Measurements from ENCODE around the gene FAM76A.
"Not testable (repeated sequence)": the region's sequence is repeated elsewhere in the genome, so short reads cannot be mapped to it uniquely, and the experiment has no call there.

Gene FAM76A

DNA sequence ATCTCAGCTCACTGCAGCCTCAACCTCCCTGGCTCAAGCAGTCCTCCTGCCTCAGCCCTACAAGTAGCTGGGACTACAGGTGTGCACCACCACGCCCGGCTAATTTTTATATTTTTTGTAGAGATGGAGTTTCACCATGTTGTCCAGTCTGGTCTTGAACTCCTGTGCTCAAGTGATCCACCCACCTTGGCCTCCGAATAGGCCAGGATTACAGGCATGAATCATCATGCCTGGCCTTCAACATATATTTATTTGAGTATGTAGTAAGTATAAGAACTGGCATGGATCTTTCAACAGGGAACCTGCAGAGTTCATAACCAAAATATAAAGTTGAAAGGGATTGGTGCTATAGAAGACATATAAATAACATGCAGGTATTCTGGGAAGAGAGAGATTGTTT is 49.6 kb downstream of the FAM76A start:
- not testable (repeated sequence) for H3K79me2 ChIP-seq (ENCODE audit: control insufficient read depth, insufficient read depth, low read length); H4K8ac ChIP-seq (ENCODE audit: low read depth, low read length); H3K4me1 ChIP-seq (ENCODE audit: control insufficient read depth, low read depth, low read length); H2BK15ac ChIP-seq (replicated peaks; ENCODE audit: low read depth); H3K4ac ChIP-seq (ENCODE audit: low read depth, low read length); H2AK5ac ChIP-seq (ENCODE audit: low read length); DNase-seq; H3K56ac ChIP-seq (ENCODE audit: low read length); H3K27me3 ChIP-seq (ENCODE audit: insufficient read depth, low read length, poor library complexity); H2BK5ac ChIP-seq (ENCODE audit: low read length); H4K5ac ChIP-seq (ENCODE audit: low read length); H3K4me2 ChIP-seq (ENCODE audit: low read length); H3K23ac ChIP-seq (ENCODE audit: low read length); H3K9ac ChIP-seq (ENCODE audit: low read length); H3K27ac ChIP-seq (ENCODE audit: low read depth, low read length); H2BK120ac ChIP-seq (ENCODE audit: low read depth, low read length); H3K79me1 ChIP-seq (ENCODE audit: low read length); H3K18ac ChIP-seq (ENCODE audit: low read length); H3K36me3 ChIP-seq (ENCODE audit: control insufficient read depth, insufficient read depth, low read length); H3K4me3 ChIP-seq (ENCODE audit: low read length)
- no CpG with 5 or more reads among the region's 3 CpGs for WGBS (ENCODE audit: extremely low coverage, insufficient coverage, low lambda C conversion rate)

DNA sequence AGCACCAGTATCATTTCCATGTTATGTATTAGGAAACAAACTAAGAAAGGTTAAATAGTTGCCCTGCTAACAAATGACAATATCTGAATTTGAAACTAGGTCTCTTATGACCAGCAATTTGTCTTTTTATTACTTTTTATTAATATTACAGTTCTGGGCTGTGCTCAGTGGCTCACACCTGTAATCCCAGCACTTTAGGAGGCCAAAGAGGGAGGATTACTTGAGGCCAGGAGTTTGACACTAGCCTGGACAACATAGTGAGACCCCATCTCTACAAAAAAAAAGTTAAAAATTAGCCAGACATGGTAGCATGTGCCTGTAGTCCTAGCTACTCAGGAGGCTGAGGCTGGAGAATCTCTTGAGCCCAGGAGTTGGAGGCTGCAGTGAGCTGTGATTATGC is 50.5 kb downstream of the FAM76A start:
- not testable (repeated sequence) for H3K27ac ChIP-seq (ENCODE audit: low read depth, low read length); H4K8ac ChIP-seq (ENCODE audit: low read depth, low read length); H2BK120ac ChIP-seq (ENCODE audit: low read depth, low read length); H3K36me3 ChIP-seq (ENCODE audit: control insufficient read depth, insufficient read depth, low read length); H3K79me2 ChIP-seq (ENCODE audit: control insufficient read depth, insufficient read depth, low read length); H3K56ac ChIP-seq (ENCODE audit: low read length); H2AK5ac ChIP-seq (ENCODE audit: low read length); H3K4me3 ChIP-seq (ENCODE audit: low read length); H3K9ac ChIP-seq (ENCODE audit: low read length); H2BK15ac ChIP-seq (replicated peaks; ENCODE audit: low read depth); H3K4me1 ChIP-seq (ENCODE audit: control insufficient read depth, low read depth, low read length); H4K5ac ChIP-seq (ENCODE audit: low read length); H3K79me1 ChIP-seq (ENCODE audit: low read length); DNase-seq; H3K23ac ChIP-seq (ENCODE audit: low read length); H2BK5ac ChIP-seq (ENCODE audit: low read length); H3K4ac ChIP-seq (ENCODE audit: low read depth, low read length); H3K4me2 ChIP-seq (ENCODE audit: low read length); H3K27me3 ChIP-seq (ENCODE audit: insufficient read depth, low read length, poor library complexity); H3K18ac ChIP-seq (ENCODE audit: low read length)

DNA sequence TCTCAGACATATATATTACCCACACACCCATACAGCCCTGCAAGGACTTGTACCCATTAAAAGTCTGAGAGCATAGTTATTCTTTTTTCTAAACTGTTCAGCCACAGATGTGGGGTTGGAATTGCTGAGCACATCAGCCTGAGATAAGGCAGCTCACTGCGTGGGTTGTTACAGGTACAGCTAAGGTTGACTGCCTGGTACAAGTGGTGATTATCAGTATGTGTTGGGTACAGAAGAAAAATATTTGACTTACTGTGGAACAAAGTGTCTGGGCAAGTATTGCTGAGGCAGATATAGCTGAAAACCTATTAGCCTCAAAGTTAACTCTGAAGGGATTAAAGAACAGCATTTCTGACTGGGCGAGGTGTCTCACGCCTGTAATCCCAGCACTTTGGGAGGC is 52.3 kb downstream of the FAM76A start:
- H3K56ac ChIP-seq (ENCODE audit: low read length), result no peak overlapping the region
- H3K36me3 ChIP-seq (ENCODE audit: control insufficient read depth, insufficient read depth, low read length), result no peaks in the 10 kb centered on the region
- H2BK15ac ChIP-seq (replicated peaks; ENCODE audit: low read depth), result no peak overlapping the region
- H4K5ac ChIP-seq (ENCODE audit: low read length), result no peak overlapping the region
- no peak overlapping the region for H2BK120ac ChIP-seq (ENCODE audit: low read depth, low read length)
- no peak overlapping the region for H3K27ac ChIP-seq (ENCODE audit: low read depth, low read length)
- WGBS (ENCODE audit: extremely low coverage, insufficient coverage, low lambda C conversion rate), result no CpG with 5 or more reads among the region's 3 CpGs
- H2AK5ac ChIP-seq (ENCODE audit: low read length), result no peak overlapping the region
- H3K4me2 ChIP-seq (ENCODE audit: low read length), result no peak overlapping the region
- H3K9ac ChIP-seq (ENCODE audit: low read length), result no peak overlapping the region
- no peak overlapping the region for H3K4me3 ChIP-seq (ENCODE audit: low read length)
- peaks cover 6% of the 10 kb centered on the region for H3K79me2 ChIP-seq (ENCODE audit: control insufficient read depth, insufficient read depth, low read length)
- no peak overlapping the region for H3K18ac ChIP-seq (ENCODE audit: low read length)
- peaks cover 8% of the 10 kb centered on the region for H3K79me1 ChIP-seq (ENCODE audit: low read length)
- DNase-seq, result no peak
- no peak overlapping the region for H3K4ac ChIP-seq (ENCODE audit: low read depth, low read length)
- no peaks in the 10 kb centered on the region for H3K27me3 ChIP-seq (ENCODE audit: insufficient read depth, low read length, poor library complexity)
- no peak overlapping the region for H4K8ac ChIP-seq (ENCODE audit: low read depth, low read length)
- H2BK5ac ChIP-seq (ENCODE audit: low read length), result no peak overlapping the region
- peaks cover 3% of the 10 kb centered on the region for H3K4me1 ChIP-seq (ENCODE audit: control insufficient read depth, low read depth, low read length)
- no peak overlapping the region for H3K23ac ChIP-seq (ENCODE audit: low read length)

DNA sequence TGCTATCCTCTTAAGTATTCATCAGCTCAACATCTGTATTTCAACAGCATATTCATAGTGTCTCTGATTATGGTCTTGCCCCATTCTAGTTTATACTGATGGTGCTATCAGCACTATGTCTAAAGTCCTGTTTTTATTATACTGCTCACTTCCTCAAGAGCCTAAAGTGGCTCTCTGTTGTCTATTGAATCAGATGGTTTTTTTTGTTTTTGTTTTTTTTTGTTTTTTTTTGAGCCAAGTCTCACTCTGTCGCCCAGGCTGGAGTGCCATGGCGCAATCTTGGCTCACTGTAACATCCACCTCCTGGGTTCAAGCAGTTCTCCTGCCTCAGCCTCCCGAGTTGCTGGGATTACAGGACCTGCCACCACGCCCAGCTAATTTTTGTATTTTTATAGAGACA is 53.4 kb downstream of the FAM76A start:
- Histone ChIP-seq H4K8ac (ENCODE audit: low read depth, low read length) (no peak overlapping the region), H3K27me3 (ENCODE audit: insufficient read depth, low read length, poor library complexity) (no peaks in the 10 kb centered on the region), H3K4ac (ENCODE audit: low read depth, low read length) (no peak overlapping the region), H2AK5ac (ENCODE audit: low read length) (no peak overlapping the region), H3K4me3 (ENCODE audit: low read length) (no peak overlapping the region), H3K9ac (ENCODE audit: low read length) (no peak overlapping the region), H3K23ac (ENCODE audit: low read length) (no peak overlapping the region), H3K56ac (ENCODE audit: low read length) (no peak overlapping the region), H3K18ac (ENCODE audit: low read length) (no peak overlapping the region), H4K5ac (ENCODE audit: low read length) (no peak overlapping the region), H3K27ac (ENCODE audit: low read depth, low read length) (no peak overlapping the region), H2BK15ac (replicated peaks; ENCODE audit: low read depth) (no peak overlapping the region), H3K36me3 (ENCODE audit: control insufficient read depth, insufficient read depth, low read length) (no peaks in the 10 kb centered on the region), H3K4me1 (ENCODE audit: control insufficient read depth, low read depth, low read length) (peaks cover under 1% of the 10 kb centered on the region), H3K79me2 (ENCODE audit: control insufficient read depth, insufficient read depth, low read length) (peaks cover under 1% of the 10 kb centered on the region), H2BK120ac (ENCODE audit: low read depth, low read length) (no peak overlapping the region), H3K4me2 (ENCODE audit: low read length) (no peak overlapping the region), H3K79me1 (ENCODE audit: low read length) (peaks cover 2% of the 10 kb centered on the region), H2BK5ac (ENCODE audit: low read length) (no peak overlapping the region)
- DNase-seq, result no peak
- no CpG with 5 or more reads among the region's 4 CpGs for WGBS (ENCODE audit: extremely low coverage, insufficient coverage, low lambda C conversion rate)

DNA sequence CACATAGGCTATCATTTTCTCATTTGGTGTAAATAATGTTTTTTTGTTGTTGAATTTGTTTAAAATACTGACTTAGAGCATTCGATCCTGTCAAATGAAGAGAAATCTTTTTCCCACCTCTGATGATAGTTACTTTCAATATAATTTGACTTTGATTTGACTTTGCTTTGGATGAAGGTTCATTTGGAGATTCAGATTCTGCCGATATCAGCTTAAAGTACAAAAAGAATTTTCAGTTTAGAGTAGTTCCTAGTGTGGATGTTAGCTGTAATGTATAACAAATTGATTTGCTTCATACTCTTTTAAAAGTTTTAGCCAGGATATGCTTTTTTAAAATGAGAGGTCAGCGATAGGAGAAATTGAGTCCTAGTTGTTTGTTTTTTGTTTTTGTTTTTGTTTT is 57.2 kb downstream of the FAM76A start:
- Histone ChIP-seq H2BK15ac (replicated peaks; ENCODE audit: low read depth) (no peak overlapping the region), H2BK120ac (ENCODE audit: low read depth, low read length) (no peak overlapping the region), H3K27me3 (ENCODE audit: insufficient read depth, low read length, poor library complexity) (no peaks in the 10 kb centered on the region), H3K4me1 (ENCODE audit: control insufficient read depth, low read depth, low read length) (no peaks in the 10 kb centered on the region), H3K79me2 (ENCODE audit: control insufficient read depth, insufficient read depth, low read length) (no peaks in the 10 kb centered on the region), H3K4me2 (ENCODE audit: low read length) (no peak overlapping the region), H3K4ac (ENCODE audit: low read depth, low read length) (no peak overlapping the region), H4K5ac (ENCODE audit: low read length) (no peak overlapping the region), H3K27ac (ENCODE audit: low read depth, low read length) (no peak overlapping the region), H4K8ac (ENCODE audit: low read depth, low read length) (no peak overlapping the region), H3K9ac (ENCODE audit: low read length) (no peak overlapping the region), H2BK5ac (ENCODE audit: low read length) (no peak overlapping the region), H3K4me3 (ENCODE audit: low read length) (no peak overlapping the region), H2AK5ac (ENCODE audit: low read length) (no peak overlapping the region), H3K18ac (ENCODE audit: low read length) (no peak overlapping the region), H3K36me3 (ENCODE audit: control insufficient read depth, insufficient read depth, low read length) (no peaks in the 10 kb centered on the region), H3K56ac (ENCODE audit: low read length) (no peak overlapping the region), H3K23ac (ENCODE audit: low read length) (no peak overlapping the region), H3K79me1 (ENCODE audit: low read length) (no peaks in the 10 kb centered on the region)
- no CpG with 5 or more reads among the region's 3 CpGs for WGBS (ENCODE audit: extremely low coverage, insufficient coverage, low lambda C conversion rate)
- no peak for DNase-seq

DNA sequence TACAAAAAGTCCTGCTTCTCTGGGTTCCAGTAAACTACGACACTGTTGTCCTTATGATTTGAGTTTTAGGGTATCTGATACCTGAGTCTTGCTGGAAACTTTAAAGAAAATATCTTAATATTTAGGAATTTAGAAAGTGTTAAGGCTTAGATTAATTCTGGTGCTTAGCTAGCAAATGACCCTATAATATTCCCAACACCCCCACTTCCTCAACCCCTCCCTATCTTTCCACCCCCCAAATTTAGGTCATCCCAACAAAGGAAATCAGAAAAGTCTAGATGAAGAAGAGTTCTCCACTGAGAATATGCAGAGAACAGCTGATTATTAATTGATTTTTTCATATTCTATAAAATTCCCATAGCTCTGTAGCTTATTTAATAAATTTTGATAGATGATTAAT is 58.9 kb downstream of the FAM76A start:
- Histone ChIP-seq H3K4me2 (ENCODE audit: low read length) (no peak overlapping the region), H4K5ac (ENCODE audit: low read length) (no peak overlapping the region), H4K8ac (ENCODE audit: low read depth, low read length) (no peak overlapping the region), H3K36me3 (ENCODE audit: control insufficient read depth, insufficient read depth, low read length) (no peaks in the 10 kb centered on the region), H3K27ac (ENCODE audit: low read depth, low read length) (no peak overlapping the region), H3K23ac (ENCODE audit: low read length) (no peak overlapping the region), H3K56ac (ENCODE audit: low read length) (no peak overlapping the region), H3K4ac (ENCODE audit: low read depth, low read length) (no peak overlapping the region), H2AK5ac (ENCODE audit: low read length) (no peak overlapping the region), H3K79me2 (ENCODE audit: control insufficient read depth, insufficient read depth, low read length) (no peaks in the 10 kb centered on the region), H2BK15ac (replicated peaks; ENCODE audit: low read depth) (no peak overlapping the region), H3K4me3 (ENCODE audit: low read length) (no peak overlapping the region), H2BK5ac (ENCODE audit: low read length) (no peak overlapping the region), H3K27me3 (ENCODE audit: insufficient read depth, low read length, poor library complexity) (no peaks in the 10 kb centered on the region), H3K18ac (ENCODE audit: low read length) (no peak overlapping the region), H2BK120ac (ENCODE audit: low read depth, low read length) (no peak overlapping the region), H3K79me1 (ENCODE audit: low read length) (no peaks in the 10 kb centered on the region), H3K9ac (ENCODE audit: low read length) (no peak overlapping the region), H3K4me1 (ENCODE audit: control insufficient read depth, low read depth, low read length) (no peaks in the 10 kb centered on the region)
- WGBS (ENCODE audit: extremely low coverage, insufficient coverage, low lambda C conversion rate), result no CpG with 5 or more reads among the region's 1 CpG
- DNase-seq, result no peak

All from mesendoderm (in vitro differentiated cells).